GM19238 (cell line): Measurements from ENCODE around the gene ARL15.
"Not testable (repeated sequence)": the region's sequence is repeated elsewhere in the genome, so short reads cannot be mapped to it uniquely, and the experiment has no call there.

Source experiments
- DNase-seq: peaks from one replicate; pipeline ENCODE4 v3.0.0; 2011; ENCODE audit warnings: low spot score; ENCODE audit not compliant: insufficient read length

Gene ARL15

DNA sequence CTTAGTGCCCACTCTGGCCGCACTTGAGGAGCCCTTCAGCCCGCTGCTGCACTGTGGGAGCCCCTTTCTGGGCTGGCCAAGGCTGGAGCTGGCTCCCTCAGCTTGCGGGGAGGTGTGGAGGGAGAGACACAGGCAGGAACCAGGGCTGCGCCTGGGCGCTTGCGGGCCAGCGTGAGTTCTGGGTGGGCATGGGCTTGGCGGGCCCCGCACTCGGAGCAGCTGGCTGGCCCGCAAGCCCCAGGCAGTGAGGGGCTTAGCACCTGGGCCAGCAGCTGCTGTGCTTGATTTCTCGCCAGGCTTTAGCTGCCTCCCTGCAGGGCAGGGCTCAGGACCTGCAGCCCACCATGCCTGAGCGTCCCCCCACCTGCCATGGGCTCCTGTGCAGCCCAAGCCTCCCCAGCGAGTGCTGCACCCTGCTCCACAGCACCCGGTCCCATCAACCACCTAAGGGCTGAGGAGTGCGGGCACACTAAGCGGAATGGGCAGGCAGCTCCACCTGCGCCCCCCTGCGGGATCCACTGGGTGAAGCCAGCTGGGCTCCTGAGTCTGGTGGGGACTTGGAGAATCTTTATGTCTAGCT, 473.4 kb downstream of the ARL15 start:
- not testable (repeated sequence) for DNase-seq

DNA sequence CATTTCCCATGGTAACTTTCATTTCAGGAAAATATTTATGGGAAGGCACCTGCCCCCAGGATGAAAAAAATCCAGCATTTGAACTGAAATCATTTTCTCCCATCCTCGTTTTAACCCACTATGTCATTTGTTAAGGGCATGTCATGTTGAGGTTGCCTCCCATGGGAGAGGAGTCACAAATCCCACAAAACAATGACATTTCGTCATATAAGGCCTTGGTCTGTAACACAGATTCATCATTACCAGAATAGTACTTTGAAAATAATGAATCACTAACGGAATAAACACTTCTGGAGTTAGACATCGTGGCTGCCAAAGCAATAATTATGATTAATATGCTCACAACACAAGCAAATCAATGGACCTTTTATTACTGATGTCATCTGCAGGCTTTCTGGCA, 475.9 kb downstream of the ARL15 start:
- no peak for DNase-seq
